HCT116 (cell line): Measurements from ENCODE around the gene C2orf76. TPM values are rescaled to one million over a fixed set of nuclear protein-coding genes. Genes with fewer than 3 reads are reported as not detected.
"Not testable (repeated sequence)": the region's sequence is repeated elsewhere in the genome, so short reads cannot be mapped to it uniquely, and the experiment has no call there.

Source experiments
- ATAC-seq: fragments of 200-7000 bp; cut with Tn5 transposase; 2 replicates; pipeline ENCODE4 v1.9.1; 2020; ENCODE audit warnings: mild to moderate bottlenecking, moderate library complexity
- BruUV-seq: library from RNA; stranded (reverse); fragments of 400-500 nt; replicated peaks from 2 replicates; lab custom pipeline; 2021; lab: Mats Ljungman, UMichigan
- CTCF ChIA-PET: fragments of 300-600 bp; sonication (Branson Sonifier 250); formaldehyde crosslinking; loops from one replicate; lab custom pipeline; 2021; ENCODE audit warnings: antibody characterized with exemption; lab: Charles Lee
- POLR2A ChIA-PET: fragments of 300-600, 350-600 bp; sonication (Branson Sonifier 250); formaldehyde crosslinking; loops from one replicate; lab custom pipeline; 2021; ENCODE audit warnings: antibody characterized with exemption; lab: Charles Lee
- RAD21 ChIA-PET, 2 experiments: fragments of 300-600 bp; sonication (Branson Sonifier 250); formaldehyde crosslinking; loops; one replicate each; lab custom pipeline; 2023; ENCODE audit warnings: low total read pairs in 2 of 2; ENCODE audit not compliant: uncharacterized antibody in 2 of 2, unreplicated experiment in 2 of 2, low non-redundant PET in 1 of 2; lab: Charles Lee
- DNase-seq: peaks from one replicate; pipeline ENCODE4 v3.0.0-alpha.2; 2010; ENCODE audit warnings: low read depth, low spot score
- H2AFZ ChIP-seq: fragments of 200-600 bp; shearing (Covaris generic), sonication (generic); 2 replicates; pipeline ENCODE4 v1.6.1; 2017; ENCODE audit warnings: low read depth, mixed run types, mixed read lengths, antibody characterized with exemption, low read length; ENCODE audit not compliant: poor library complexity, severe bottlenecking
- H3K27ac ChIP-seq: 2 replicates; pipeline ENCODE4 v1.5.1; 2012; ENCODE audit warnings: low read depth, low read length
- H3K27me3 ChIP-seq: fragments of 200-600 bp; sonication (generic); 2 replicates; pipeline ENCODE4 v1.6.1; 2016; ENCODE audit warnings: mixed run types, low read length, mixed read lengths; ENCODE audit not compliant: insufficient read depth
- H3K36me3 ChIP-seq, 2 experiments: fragments of 200-500 bp in 1 of 2; fragments of 200-600 bp in 1 of 2; sonication (Bioruptor generic) in 1 of 2; sonication (generic) in 1 of 2; 2 replicates each; pipeline versions ENCODE4 v1.5.1 to v1.6.1; 2014 to 2016; ENCODE audit warnings: low read length in 2 of 2, inconsistent platforms in 1 of 2, mixed read lengths in 1 of 2, mixed run types in 1 of 2; ENCODE audit not compliant: insufficient read depth in 2 of 2, control insufficient read depth in 1 of 2
- H3K4me1 ChIP-seq, 2 experiments: fragments of 200-600 bp in 1 of 2; sonication (generic) in 1 of 2; 2 replicates each; pipeline versions ENCODE4 v1.5.1 to v1.6.1; 2012 to 2017; ENCODE audit warnings: low read length in 2 of 2, inconsistent platforms in 1 of 2, mild to moderate bottlenecking in 1 of 2, mixed read lengths in 1 of 2, mixed run types in 1 of 2, moderate library complexity in 1 of 2; ENCODE audit not compliant: insufficient read depth in 2 of 2, control insufficient read depth in 1 of 2
- H3K4me2 ChIP-seq: fragments of 200-600 bp; sonication (generic); 2 replicates; pipeline ENCODE4 v1.6.1; 2017; ENCODE audit warnings: mixed run types, low read length, mixed read lengths
- H3K4me3 ChIP-seq, 2 experiments: fragments of 200-600 bp in 1 of 2; sonication (generic) in 1 of 2; replicated peaks in 1 of 2; 2 replicates each; pipeline ENCODE4 v1.5.1; 2011 to 2016; ENCODE audit warnings: low read length in 2 of 2, control low read depth in 1 of 2, low read depth in 1 of 2, mild to moderate bottlenecking in 1 of 2, mixed read lengths in 1 of 2, mixed run types in 1 of 2
- H3K79me2 ChIP-seq: fragments of 200-600 bp; sonication (generic); 2 replicates; pipeline ENCODE4 v1.6.1; 2017; ENCODE audit warnings: mild to moderate bottlenecking, mixed run types, low read length, moderate library complexity, mixed read lengths; ENCODE audit not compliant: insufficient read depth
- H3K9ac ChIP-seq: fragments of 200-600 bp; sonication (generic); 2 replicates; pipeline ENCODE4 v1.6.1; 2016; ENCODE audit warnings: low read length, mixed read lengths
- H3K9me2 ChIP-seq: fragments of 200-600 bp; sonication (generic), shearing (Covaris generic); 2 replicates; pipeline ENCODE4 v1.6.1; 2017; ENCODE audit warnings: mixed run types, mild to moderate bottlenecking, moderate library complexity; ENCODE audit not compliant: insufficient read depth
- H3K9me3 ChIP-seq, 2 experiments: fragments of 200-500 bp in 1 of 2; fragments of 200-600 bp in 1 of 2; sonication (Bioruptor generic) in 1 of 2; sonication (generic) in 1 of 2; 2 replicates each; pipeline ENCODE4 v1.6.1; 2014 to 2017; ENCODE audit warnings: low read length in 2 of 2, mixed read lengths in 2 of 2, inconsistent platforms in 1 of 2, low read depth in 1 of 2, mild to moderate bottlenecking in 1 of 2, mixed run types in 1 of 2, moderate library complexity in 1 of 2; ENCODE audit not compliant: control insufficient read depth in 1 of 2, insufficient read depth in 1 of 2
- H4K20me1 ChIP-seq: fragments of 200-600 bp; sonication (generic), shearing (Covaris generic); 2 replicates; pipeline ENCODE4 v1.6.1; 2017; ENCODE audit warnings: mixed run types, mild to moderate bottlenecking, moderate library complexity; ENCODE audit not compliant: insufficient read depth
- ELF1 ChIP-seq: IDR thresholded peaks from 2 replicates; pipeline ENCODE4 v1.6.1; 2012; ENCODE audit warnings: low read depth, borderline replicate concordance
- POLR2AphosphoS5 ChIP-seq: IDR thresholded peaks from 2 replicates; pipeline ENCODE4 v1.6.1; 2011; ENCODE audit warnings: mild to moderate bottlenecking, low read depth, low read length, moderate library complexity
- RAD21 ChIP-seq: IDR thresholded peaks from 2 replicates; pipeline ENCODE4 v1.6.1; 2012; ENCODE audit warnings: low read depth, mild to moderate bottlenecking
- SRF ChIP-seq: IDR thresholded peaks from 2 replicates; pipeline ENCODE4 v1.6.1; 2012; ENCODE audit warnings: low read depth
- YY1 ChIP-seq: IDR thresholded peaks from 2 replicates; pipeline ENCODE4 v1.6.1; 2011; ENCODE audit warnings: low read length, low read depth, moderate library complexity, mild to moderate bottlenecking; ENCODE audit not compliant: insufficient replicate concordance; ENCODE audit errors: extremely low read depth
- intact Hi-C: fragments of 100-400 bp; cut with micrococcal nuclease; formaldehyde crosslinking; loops from 2 replicates; pipeline ENCODE4 v1.10.0; 2022
- total RNA-seq: library from RNA; stranded (reverse); gene quantifications from one replicate; pipeline ENCODE4 v1.2.1, GENCODE V29; 2021; ENCODE audit not compliant: unreplicated experiment

Gene C2orf76
- total RNA-seq, 1 experiment from 2014 or later, result 10.5 TPM

DNA sequence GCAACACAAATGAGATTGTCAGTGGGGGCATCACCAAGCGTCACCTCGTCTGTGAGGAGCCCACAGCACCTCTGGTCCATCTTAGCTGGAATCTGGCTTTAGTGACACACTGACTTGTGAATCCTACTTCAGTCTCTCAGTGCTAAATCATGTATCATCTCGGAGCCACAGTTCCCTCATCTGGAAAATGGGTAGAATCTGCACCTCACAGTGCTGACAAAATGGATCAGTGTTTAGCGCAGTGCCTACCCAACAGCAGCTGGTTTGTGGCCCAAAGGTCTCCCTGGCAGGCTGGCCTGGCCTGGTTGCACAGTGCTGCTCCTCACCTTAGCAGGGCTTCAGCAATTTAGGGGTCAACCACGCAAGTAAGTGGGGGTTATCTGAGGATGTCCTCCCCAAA, 10.2 kb upstream of the C2orf76 start:
- ChIA-PET RAD21 (no interaction called here), CTCF (no interaction called here), POLR2A (no interaction called here)
- Histone ChIP-seq H3K4me2 (no peak overlapping the region), H3K79me2 (no peaks in the 10 kb centered on the region), H3K9me2 (no peaks in the 10 kb centered on the region), H3K36me3 (peaks cover 14 to 17% of the 10 kb centered on the region in 2 experiments), H3K4me1 (no peaks in the 10 kb centered on the region), H3K4me3 (no peak overlapping the region), H3K9me3 (no peaks in the 10 kb centered on the region), H2AFZ (no peak overlapping the region), H3K9ac (no peak overlapping the region), H4K20me1 (no peaks in the 10 kb centered on the region), H3K27ac (no peak overlapping the region), H3K27me3 (no peaks in the 10 kb centered on the region)
- intact Hi-C loops, result no loop called here
- no peak for DNase-seq
- TF ChIP-seq RAD21 (no peak), ELF1 (no peak), YY1 (no peak), SRF (no peak), POLR2AphosphoS5 (no peak)
- no peak for ATAC-seq
- BruUV-seq, result no TSS peak

GRCh38 chr2:119376406-119376805, 9.8 kb upstream of the C2orf76 start:
- RAD21 ChIA-PET, H3K4me3 ChIP-seq, CTCF ChIA-PET, intact Hi-C loops, H3K9me2 ChIP-seq, DNase-seq, H4K20me1 ChIP-seq, H3K9me3 ChIP-seq, H3K4me2 ChIP-seq, H3K27me3 ChIP-seq, ATAC-seq, H3K9ac ChIP-seq, POLR2A ChIA-PET, H3K79me2 ChIP-seq, H3K4me1 ChIP-seq, H2AFZ ChIP-seq, H3K27ac ChIP-seq, BruUV-seq: not testable (repeated sequence)
- H3K36me3 ChIP-seq, result peaks cover 16 to 21% of the 10 kb centered on the region in 2 experiments

- RAD21 ChIA-PET, H3K79me2 ChIP-seq, H3K27ac ChIP-seq, intact Hi-C loops, CTCF ChIA-PET, H2AFZ ChIP-seq, H4K20me1 ChIP-seq, H3K9me3 ChIP-seq, H3K4me2 ChIP-seq, POLR2A ChIA-PET, H3K4me1 ChIP-seq, ATAC-seq, BruUV-seq, H3K9ac ChIP-seq, H3K27me3 ChIP-seq, DNase-seq, H3K4me3 ChIP-seq, H3K9me2 ChIP-seq: not testable (repeated sequence)
- H3K36me3 ChIP-seq, result peaks cover 33 to 36% of the 10 kb centered on the region in 2 experiments
Observed at GRCh38 chr2:119373907-119374745, 7.5 kb upstream of the C2orf76 start.
